Hepatocyte (in vitro differentiated cells): ENCODE results near the gene PGAP1. TPM values are rescaled to one million over a fixed set of nuclear protein-coding genes. Genes with fewer than 3 reads are reported as not detected.
"Not testable (repeated sequence)": the region's sequence is repeated elsewhere in the genome, so short reads cannot be mapped to it uniquely, and the experiment has no call there.

Experiments
- DNase-seq: peaks from one replicate; pipeline ENCODE4 v3.0.0-alpha.2; 2016; ENCODE audit warnings: low spot score
- H2AFZ ChIP-seq: fragments of 200-600 bp; sonication (generic); 2 replicates; pipeline ENCODE4 v1.6.0; 2016; ENCODE audit warnings: antibody characterized with exemption, mild to moderate bottlenecking
- H3K27ac ChIP-seq: fragments of 200-600 bp; sonication (generic); 2 replicates; pipeline ENCODE4 v1.5.1; 2016; ENCODE audit warnings: mild to moderate bottlenecking
- H3K27me3 ChIP-seq: fragments of 200-600 bp; sonication (generic); 2 replicates; pipeline ENCODE4 v1.6.1; 2016
- H3K36me3 ChIP-seq: fragments of 200-600 bp; sonication (generic); replicated peaks from 2 replicates; pipeline ENCODE4 v1.5.1; 2016; ENCODE audit warnings: low read depth; ENCODE audit not compliant: insufficient read depth
- H3K4me1 ChIP-seq: fragments of 200-600 bp; sonication (generic); 2 replicates; pipeline ENCODE4 v1.5.1; 2016; ENCODE audit warnings: mild to moderate bottlenecking, moderate library complexity; ENCODE audit not compliant: insufficient read depth
- H3K4me2 ChIP-seq: fragments of 200-600 bp; sonication (generic); 2 replicates; pipeline ENCODE4 v1.6.0; 2016
- H3K4me3 ChIP-seq: fragments of 200-600 bp; sonication (generic); 2 replicates; pipeline ENCODE4 v1.5.1; 2016; ENCODE audit warnings: mild to moderate bottlenecking
- H3K79me2 ChIP-seq: fragments of 200-600 bp; sonication (generic); 2 replicates; pipeline ENCODE4 v1.6.0; 2017; ENCODE audit warnings: mild to moderate bottlenecking
- H3K9me2 ChIP-seq: fragments of 200-600 bp; sonication (generic); replicated peaks from 2 replicates; pipeline ENCODE4 v1.6.0; 2017; ENCODE audit warnings: mild to moderate bottlenecking; ENCODE audit not compliant: insufficient read depth
- H3K9me3 ChIP-seq: fragments of 200-600 bp; sonication (generic); 2 replicates; pipeline ENCODE4 v1.5.1; 2016; ENCODE audit warnings: low read depth, mild to moderate bottlenecking
- H4K20me1 ChIP-seq: fragments of 200-600 bp; sonication (generic); 2 replicates; pipeline ENCODE4 v1.6.0; 2016; ENCODE audit warnings: mild to moderate bottlenecking; ENCODE audit not compliant: insufficient read depth, poor library complexity, severe bottlenecking
- EZH2 ChIP-seq: fragments of 200-600 bp; sonication (generic); IDR thresholded peaks from 2 replicates; pipeline ENCODE4 v1.6.1; 2016; ENCODE audit warnings: antibody characterized with exemption, mild to moderate bottlenecking, borderline replicate concordance
- EZH2phosphoT487 ChIP-seq: fragments of 200-600 bp; sonication (generic); IDR thresholded peaks from one replicate; pipeline ENCODE4 v1.6.1; 2018; ENCODE audit warnings: antibody characterized with exemption, mild to moderate bottlenecking, low read depth, moderate library complexity; ENCODE audit not compliant: unreplicated experiment, severe bottlenecking
- WGBS: methylation state at CpG from one replicate; pipeline ENCODE4 v1.1.6; 2016; ENCODE audit warnings: low lambda C conversion rate; ENCODE audit errors: missing lambda C conversion rate; 5-methylcytosine and 5-hydroxymethylcytosine counted together
- polyA plus RNA-seq: library from polyadenylated mRNA; unstranded; fragments of >200 nt; fragmentation: Nextera tagmentation; extraction: Ambion mirVana; gene quantifications from 2 replicates; pipeline ENCODE4 v1.2.1, GENCODE V29; 2016
- total RNA-seq: library from RNA; depleted of rRNA; stranded (reverse); fragments of >200 nt; gene quantifications from 2 replicates; pipeline ENCODE4 v1.2.3, GENCODE V29; 2014
- TF ChIP-seq, protein P1 (sequence below): fragments of 200-600 bp; sonication (generic); IDR thresholded peaks from 2 replicates; pipeline ENCODE4 v1.5.1; 2016; ENCODE audit warnings: antibody characterized with exemption, mild to moderate bottlenecking; ENCODE audit not compliant: poor library complexity

The PGAP1 gene
- total and polyA plus RNA-seq, 2 experiments from 2014 or later: 2.6 to 15.3 TPM

DNA sequence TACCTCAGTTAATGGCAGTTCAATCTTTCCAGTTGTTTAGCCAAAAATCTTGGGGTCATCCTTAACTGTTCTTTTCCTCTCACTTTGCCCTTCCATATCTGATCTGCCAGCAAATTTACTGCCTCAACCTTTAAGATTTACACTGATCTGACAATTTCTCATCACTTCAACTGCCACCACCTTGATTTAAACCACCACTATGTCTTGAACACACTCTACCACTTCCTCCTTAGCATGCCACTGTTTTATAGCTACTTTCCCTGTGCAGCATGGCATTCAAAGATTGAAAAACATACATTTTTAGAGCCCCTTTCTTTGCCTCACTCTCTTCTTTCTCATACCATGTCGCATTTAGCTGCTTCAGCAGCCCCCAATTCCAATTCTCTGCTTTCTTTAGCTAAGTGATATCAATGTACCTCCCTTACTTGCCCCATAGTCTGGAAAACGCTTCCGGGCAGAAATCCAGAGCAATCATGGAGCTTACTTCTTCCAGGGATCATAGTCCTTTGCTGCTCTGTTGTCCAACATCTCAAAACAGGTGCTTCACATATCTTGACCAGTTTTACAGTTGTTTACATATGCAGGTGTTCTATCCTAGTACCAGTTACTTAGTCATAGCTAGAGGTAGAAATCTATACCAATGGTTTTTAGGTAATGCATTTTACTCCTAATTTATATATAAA is 10.9 kb downstream of the PGAP1 start:
- Histone ChIP-seq H3K4me2 (no peak overlapping the region), H3K9me3 (peaks cover 8% of the 10 kb centered on the region), H3K79me2 (peaks cover 31% of the 10 kb centered on the region), H2AFZ (no peak overlapping the region), H4K20me1 (no peaks in the 10 kb centered on the region), H3K4me3 (no peak overlapping the region), H3K4me1 (no peaks in the 10 kb centered on the region), H3K27ac (no peak overlapping the region), H3K36me3 (peaks cover 6% of the 10 kb centered on the region), H3K27me3 (no peaks in the 10 kb centered on the region), H3K9me2 (no peaks in the 10 kb centered on the region)
- DNase-seq: no peak
- WGBS: 99% methylated on average over 3 of the region's 3 CpGs
- TF ChIP-seq, protein P1, sequence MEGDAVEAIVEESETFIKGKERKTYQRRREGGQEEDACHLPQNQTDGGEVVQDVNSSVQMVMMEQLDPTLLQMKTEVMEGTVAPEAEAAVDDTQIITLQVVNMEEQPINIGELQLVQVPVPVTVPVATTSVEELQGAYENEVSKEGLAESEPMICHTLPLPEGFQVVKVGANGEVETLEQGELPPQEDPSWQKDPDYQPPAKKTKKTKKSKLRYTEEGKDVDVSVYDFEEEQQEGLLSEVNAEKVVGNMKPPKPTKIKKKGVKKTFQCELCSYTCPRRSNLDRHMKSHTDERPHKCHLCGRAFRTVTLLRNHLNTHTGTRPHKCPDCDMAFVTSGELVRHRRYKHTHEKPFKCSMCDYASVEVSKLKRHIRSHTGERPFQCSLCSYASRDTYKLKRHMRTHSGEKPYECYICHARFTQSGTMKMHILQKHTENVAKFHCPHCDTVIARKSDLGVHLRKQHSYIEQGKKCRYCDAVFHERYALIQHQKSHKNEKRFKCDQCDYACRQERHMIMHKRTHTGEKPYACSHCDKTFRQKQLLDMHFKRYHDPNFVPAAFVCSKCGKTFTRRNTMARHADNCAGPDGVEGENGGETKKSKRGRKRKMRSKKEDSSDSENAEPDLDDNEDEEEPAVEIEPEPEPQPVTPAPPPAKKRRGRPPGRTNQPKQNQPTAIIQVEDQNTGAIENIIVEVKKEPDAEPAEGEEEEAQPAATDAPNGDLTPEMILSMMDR: no peak
- no peak for TF ChIP-seq EZH2
- no peak for TF ChIP-seq EZH2phosphoT487

DNA sequence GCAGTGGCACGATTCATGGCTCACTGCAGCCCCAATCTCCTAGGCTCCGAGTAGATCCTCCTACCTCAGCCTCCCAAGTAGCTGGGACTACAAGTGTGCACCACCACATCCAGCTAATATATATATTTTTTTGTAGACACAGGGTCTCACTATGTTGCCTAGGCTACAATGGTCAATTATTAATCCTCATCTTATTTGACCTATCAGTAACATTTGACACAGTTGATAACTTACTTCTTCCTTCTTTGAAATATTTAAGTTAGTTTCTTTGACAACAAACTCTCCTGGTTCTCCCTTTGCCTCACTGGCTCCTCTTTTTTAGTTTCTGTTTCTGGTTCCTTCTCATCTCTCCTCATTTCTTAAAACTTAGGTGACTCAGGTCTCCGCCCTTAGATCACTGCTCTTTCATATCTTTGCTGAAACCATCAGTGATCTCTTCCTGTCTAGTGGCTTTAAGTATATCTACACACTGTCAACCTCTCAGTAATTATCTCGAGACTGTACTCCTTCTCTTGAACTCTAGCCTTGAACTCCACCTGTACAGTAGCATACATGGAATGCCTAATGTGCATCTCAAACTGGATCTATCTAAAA is 11.5 kb downstream of the PGAP1 start:
- H4K20me1 ChIP-seq: no peaks in the 10 kb centered on the region
- H3K9me2 ChIP-seq: no peaks in the 10 kb centered on the region
- H3K4me3 ChIP-seq: no peak overlapping the region
- no peak for DNase-seq
- peaks cover 6% of the 10 kb centered on the region for H3K36me3 ChIP-seq
- no peak overlapping the region for H2AFZ ChIP-seq
- no peaks in the 10 kb centered on the region for H3K4me1 ChIP-seq
- no peak overlapping the region for H3K27ac ChIP-seq
- WGBS: 98% methylated on average over 4 of the region's 4 CpGs
- peaks cover 24% of the 10 kb centered on the region for H3K79me2 ChIP-seq
- TF ChIP-seq EZH2: no peak
- TF ChIP-seq, protein P1: no peak
- TF ChIP-seq EZH2phosphoT487: no peak
- H3K27me3 ChIP-seq: no peaks in the 10 kb centered on the region
- peaks cover 8% of the 10 kb centered on the region for H3K9me3 ChIP-seq
- no peak overlapping the region for H3K4me2 ChIP-seq

DNA sequence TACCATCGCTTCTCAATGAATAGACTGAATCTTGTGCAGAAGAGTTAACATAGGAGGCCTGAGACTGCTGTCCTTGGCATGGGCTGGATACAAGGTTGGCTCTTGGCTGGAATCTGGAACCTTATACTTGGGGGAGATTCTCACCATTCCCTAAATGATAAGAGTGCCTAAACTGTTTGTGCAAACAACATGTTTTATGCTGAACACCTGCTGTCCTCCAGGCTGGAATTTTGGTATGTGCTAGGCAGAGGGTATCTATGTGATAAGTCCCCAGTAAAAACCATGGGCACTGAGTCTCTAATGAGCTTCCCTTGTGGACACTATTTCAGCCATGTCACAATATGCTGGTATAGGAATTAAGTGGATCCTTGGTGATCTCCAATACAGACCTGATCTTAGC is 12.8 kb downstream of the PGAP1 start:
- Histone ChIP-seq H2AFZ (no peak overlapping the region), H3K36me3 (peaks cover 6% of the 10 kb centered on the region), H3K79me2 (peaks cover 16% of the 10 kb centered on the region), H3K27me3 (no peaks in the 10 kb centered on the region), H3K4me1 (no peaks in the 10 kb centered on the region), H3K27ac (no peak overlapping the region), H3K4me2 (no peak overlapping the region), H3K9me3 (peaks cover 8% of the 10 kb centered on the region), H3K4me3 (no peak overlapping the region), H3K9me2 (no peaks in the 10 kb centered on the region), H4K20me1 (no peaks in the 10 kb centered on the region)
- DNase-seq: no peak
- TF ChIP-seq EZH2: no peak
- TF ChIP-seq, protein P1: no peak
- no peak for TF ChIP-seq EZH2phosphoT487
- 93% methylated on average over 1 of the region's 1 CpG for WGBS

DNA sequence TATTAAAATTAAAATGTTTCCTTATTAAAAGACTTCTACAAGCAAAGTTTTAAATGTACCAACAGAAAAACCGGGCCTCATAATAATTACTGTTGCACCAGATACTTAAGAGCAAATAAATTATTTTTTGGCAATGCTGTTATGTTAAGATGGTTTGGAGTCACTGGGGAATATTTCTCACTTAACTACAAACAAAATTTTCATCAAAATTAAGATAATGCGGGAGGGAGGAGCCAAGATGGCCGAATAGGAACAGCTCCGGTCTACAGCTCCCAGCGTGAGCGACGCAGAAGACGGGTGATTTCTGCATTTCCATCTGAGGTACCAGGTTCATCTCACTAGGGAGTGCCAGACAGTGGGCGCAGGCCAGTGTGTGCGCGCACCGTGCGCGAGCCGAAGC is 21.1 kb downstream of the PGAP1 start:
- not testable (repeated sequence) for DNase-seq, H3K36me3 ChIP-seq, H3K4me1 ChIP-seq, H3K9me2 ChIP-seq, H3K79me2 ChIP-seq, H3K9me3 ChIP-seq, H3K27me3 ChIP-seq, H3K4me3 ChIP-seq, H4K20me1 ChIP-seq
- Histone ChIP-seq H3K27ac (peak overlapping the region; percentile 7), H2AFZ (peak overlapping the region; percentile 12), H3K4me2 (peak overlapping the region; percentile 56)
- WGBS: 70% methylated on average over 8 of the region's 15 CpGs
